Omental fat pad (tissue), 4 donors: ENCODE data around the gene VAC14. TPM values are rescaled to one million over a fixed set of nuclear protein-coding genes. Genes with fewer than 3 reads are reported as not detected.
"Not testable (repeated sequence)": the region's sequence is repeated elsewhere in the genome, so short reads cannot be mapped to it uniquely, and the experiment has no call there.

Experiments used
- ATAC-seq: fragments of 150-250 bp; one replicate; pipeline ENCODE4 v1.9.1; 2016; ENCODE audit warnings: mild to moderate bottlenecking, moderate library complexity; ENCODE audit not compliant: low FRiP score
- DNase-seq: peaks from one replicate; pipeline ENCODE4 v3.0.0-alpha.2; 2019; ENCODE audit warnings: low spot score
- CTCF ChIP-seq, 3 donors: fragments of 450-650 bp; IDR thresholded peaks; one replicate each; pipeline ENCODE4 v1.5.1; 2016 to 2017; ENCODE audit warnings: antibody characterized with exemption in 3 of 3, mild to moderate bottlenecking in 3 of 3, moderate library complexity in 2 of 3
- total RNA-seq, 4 donors: library from RNA; depleted of rRNA; stranded (reverse); fragments of >200 nt; gene quantifications; one replicate each; pipeline ENCODE4 v1.1.0, GENCODE V29; 2016

Gene VAC14
- total RNA-seq, 4 donors from 2014 or later = 24.0 to 44.1 (median 35.0) TPM

DNA sequence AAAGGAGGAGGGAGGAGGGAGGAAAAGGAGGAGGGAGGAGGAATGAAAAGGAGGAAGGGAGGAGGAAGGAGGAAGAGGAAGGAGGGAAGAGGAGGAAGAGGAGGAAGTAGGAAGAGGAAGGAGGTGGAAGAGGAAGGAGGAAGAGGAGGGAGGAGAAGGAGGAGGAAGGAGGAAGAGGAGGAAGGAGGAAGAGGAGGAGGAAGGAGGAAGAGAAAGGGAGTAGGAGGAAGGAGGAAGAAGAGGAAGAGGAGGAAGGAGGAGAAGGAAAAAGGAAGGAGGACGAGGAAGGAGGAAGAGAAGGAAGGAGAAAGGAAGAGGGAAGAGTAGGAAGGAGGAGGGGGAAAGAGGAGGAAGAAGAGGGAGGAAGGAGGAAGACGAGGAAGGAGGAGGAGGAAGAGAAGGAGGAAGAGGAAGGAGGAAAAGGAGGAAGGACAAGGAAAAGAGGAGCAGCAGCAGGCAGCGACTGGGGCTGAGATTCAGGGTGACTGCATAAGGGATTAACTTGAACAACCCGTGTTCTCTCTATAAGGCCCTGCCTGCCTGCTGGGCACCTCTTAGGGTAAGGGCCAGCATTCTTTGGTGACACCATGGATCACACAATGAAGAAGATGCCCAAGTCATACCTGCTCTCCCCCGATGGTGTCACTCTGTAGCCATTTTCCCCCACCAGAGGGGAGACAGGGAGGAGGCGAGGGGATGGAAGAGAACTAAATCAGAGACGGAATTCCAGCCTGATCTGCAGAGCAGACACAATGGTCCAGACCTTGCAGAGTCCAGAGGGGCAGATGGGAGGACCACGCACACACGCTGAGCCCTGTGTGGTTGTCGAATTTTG, 156.0 kb downstream of the VAC14 start:
- DNase-seq = no peak
- no peak for TF ChIP-seq CTCF (IDR thresholded peaks at IDR 0.05)
- no peak for ATAC-seq

DNA sequence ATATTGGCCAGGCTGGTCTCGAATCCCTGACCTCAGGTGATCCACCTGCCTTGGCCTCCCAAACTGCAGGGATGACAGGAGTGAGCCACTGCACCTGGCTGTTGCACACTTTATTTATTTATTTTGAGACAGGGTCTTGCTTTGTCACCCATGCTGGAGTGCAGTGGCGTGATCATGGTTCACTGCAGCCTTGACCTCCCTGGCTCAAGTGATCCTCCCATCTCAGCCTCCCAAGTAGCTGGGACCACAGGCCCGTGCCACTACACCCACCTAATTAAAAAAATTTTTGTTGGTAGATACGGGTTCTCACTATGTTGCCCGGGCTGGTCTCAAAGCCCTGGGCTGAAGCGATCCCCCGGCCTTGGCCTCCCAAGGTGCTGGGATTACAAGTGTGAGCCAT, 157.7 kb downstream of the VAC14 start:
- ATAC-seq, DNase-seq: not testable (repeated sequence)

DNA sequence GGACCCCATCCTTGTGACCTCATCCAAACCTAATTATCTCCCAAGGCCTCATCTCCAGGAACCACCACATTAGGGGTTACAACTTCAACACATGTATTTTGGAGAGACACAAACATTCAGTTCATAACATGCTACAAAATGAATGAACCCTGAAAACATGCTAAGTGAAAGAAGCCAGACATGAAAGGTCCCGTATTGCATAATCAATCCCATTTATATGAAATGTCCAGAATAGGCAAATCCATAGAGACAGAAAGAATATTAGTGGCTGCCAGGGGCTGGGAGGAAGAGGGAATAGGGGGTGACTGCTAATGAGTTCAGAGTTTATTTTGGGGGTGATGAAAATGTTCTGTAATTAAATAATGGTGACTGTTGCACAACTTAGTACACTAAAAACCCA, 158.3 kb downstream of the VAC14 start:
- ATAC-seq (no peak), DNase-seq (no peak)
- TF ChIP-seq CTCF (IDR thresholded peaks at IDR 0.05) = no peak

- no peak for DNase-seq
- TF ChIP-seq CTCF (IDR thresholded peaks at IDR 0.05) = no peak
- ATAC-seq = no peak
These were observed 161.9 kb downstream of the VAC14 start for GRCh38 chr16:70638814-70639792.

Other genes starting within 250 kb of the VAC14 start
- gene IL34, start 154.6 kb downstream of the VAC14 start, total RNA-seq = 1 to 10 TPM in 3 of 4 donors, under 1 TPM in 1; 0.38 to 1.3 (median 1.2) TPM
- 10 to 100 TPM; 19.3 to 70.1 (median 32.4) TPM for gene MTSS2, start 115.1 kb downstream of the VAC14 start, total RNA-seq